LNCaP clone FGC (cell line): ENCODE measurements around the gene MXRA8.

Experiments
- DNase-seq: peaks from one replicate; pipeline ENCODE4 v3.0.0-alpha.2; 2011; ENCODE audit warnings: low read depth
- H3K4me3 ChIP-seq: 2 replicates; pipeline ENCODE4 v1.5.1; 2011; ENCODE audit warnings: mild to moderate bottlenecking, low read depth, low read length, control low read depth
- TF ChIP-seq, protein P1 (sequence below): IDR thresholded peaks from 2 replicates; pipeline ENCODE4 v1.5.1; 2012; ENCODE audit warnings: mild to moderate bottlenecking; ENCODE audit not compliant: control insufficient read depth, insufficient read depth; ENCODE audit errors: extremely low read depth

MXRA8 gene

DNA sequence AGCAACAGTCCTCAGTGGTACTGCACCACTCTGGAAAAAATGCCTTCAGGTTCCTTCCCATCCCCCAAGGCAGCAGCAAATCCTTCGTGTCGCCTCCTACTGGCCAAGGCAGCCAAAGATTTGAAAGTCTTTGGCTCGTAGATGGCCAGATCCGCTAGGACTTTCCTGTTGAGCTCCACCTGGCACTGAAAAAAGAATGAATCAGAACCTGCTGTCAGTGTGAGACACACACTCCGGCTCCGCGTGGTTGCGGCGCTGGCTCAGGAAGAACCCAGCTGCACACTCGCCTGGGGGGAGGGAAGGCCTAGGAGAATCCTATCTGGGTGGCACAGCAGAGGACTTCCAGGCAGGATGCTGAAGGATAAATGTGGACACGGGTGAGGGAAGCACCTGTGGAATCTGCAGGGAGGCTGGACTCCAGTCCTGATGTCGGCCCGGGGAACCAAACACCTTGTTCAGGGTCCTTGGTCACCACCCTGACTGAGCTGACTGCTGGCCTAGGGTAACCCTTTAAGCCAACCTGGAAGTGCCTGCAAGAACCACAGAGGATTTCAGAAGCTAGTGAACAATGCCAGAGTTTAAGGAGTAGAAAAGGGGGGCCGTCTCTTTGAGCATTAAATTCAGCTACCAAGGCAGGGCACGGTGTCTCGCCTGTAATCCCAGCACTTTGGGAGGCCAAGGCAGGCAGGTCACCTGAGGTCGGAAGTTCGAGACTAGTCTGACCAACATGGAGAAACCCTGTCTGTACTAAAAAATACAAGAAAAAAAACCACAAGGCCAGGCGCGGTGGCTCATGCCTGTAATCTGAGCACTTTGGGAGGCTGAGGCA lies 43.9 kb upstream of the MXRA8 start:
- H3K4me3 ChIP-seq: no peak overlapping the region
- peak; percentile 45 for DNase-seq

DNA sequence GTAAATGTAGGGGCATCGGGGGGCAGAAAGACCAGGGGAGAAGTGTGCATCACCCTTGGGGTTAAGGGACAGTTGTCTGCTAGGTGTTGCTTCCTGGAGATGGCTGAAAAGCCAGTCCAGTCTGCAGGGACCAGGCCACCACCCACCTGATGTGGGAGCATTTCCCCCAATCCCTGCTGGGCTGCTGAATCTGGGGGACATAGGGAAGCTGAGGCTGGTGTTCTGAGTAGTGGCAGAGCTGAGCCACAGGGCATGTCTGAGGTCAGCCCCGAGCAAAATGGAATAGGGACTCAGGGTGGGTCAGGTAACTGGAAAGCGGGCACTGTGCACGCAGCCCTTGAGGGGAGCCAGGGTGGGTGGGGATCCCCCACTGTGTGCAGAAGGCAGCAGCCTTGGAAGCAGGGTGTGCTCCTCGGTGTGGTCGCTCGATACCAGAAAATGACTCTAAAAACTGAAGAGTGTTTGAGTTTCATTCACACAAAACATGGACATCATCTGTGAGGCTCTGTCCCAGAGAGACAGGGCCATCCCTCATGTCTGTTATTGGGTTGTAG lies 43.2 kb upstream of the MXRA8 start:
- TF ChIP-seq, protein P1, sequence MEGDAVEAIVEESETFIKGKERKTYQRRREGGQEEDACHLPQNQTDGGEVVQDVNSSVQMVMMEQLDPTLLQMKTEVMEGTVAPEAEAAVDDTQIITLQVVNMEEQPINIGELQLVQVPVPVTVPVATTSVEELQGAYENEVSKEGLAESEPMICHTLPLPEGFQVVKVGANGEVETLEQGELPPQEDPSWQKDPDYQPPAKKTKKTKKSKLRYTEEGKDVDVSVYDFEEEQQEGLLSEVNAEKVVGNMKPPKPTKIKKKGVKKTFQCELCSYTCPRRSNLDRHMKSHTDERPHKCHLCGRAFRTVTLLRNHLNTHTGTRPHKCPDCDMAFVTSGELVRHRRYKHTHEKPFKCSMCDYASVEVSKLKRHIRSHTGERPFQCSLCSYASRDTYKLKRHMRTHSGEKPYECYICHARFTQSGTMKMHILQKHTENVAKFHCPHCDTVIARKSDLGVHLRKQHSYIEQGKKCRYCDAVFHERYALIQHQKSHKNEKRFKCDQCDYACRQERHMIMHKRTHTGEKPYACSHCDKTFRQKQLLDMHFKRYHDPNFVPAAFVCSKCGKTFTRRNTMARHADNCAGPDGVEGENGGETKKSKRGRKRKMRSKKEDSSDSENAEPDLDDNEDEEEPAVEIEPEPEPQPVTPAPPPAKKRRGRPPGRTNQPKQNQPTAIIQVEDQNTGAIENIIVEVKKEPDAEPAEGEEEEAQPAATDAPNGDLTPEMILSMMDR: no peak
- H3K4me3 ChIP-seq: no peak overlapping the region
- no peak for DNase-seq

More for the DNA sequence above, 43.9 kb upstream of the MXRA8 start:
- TF ChIP-seq, protein P1: peak; percentile 84

DNA sequence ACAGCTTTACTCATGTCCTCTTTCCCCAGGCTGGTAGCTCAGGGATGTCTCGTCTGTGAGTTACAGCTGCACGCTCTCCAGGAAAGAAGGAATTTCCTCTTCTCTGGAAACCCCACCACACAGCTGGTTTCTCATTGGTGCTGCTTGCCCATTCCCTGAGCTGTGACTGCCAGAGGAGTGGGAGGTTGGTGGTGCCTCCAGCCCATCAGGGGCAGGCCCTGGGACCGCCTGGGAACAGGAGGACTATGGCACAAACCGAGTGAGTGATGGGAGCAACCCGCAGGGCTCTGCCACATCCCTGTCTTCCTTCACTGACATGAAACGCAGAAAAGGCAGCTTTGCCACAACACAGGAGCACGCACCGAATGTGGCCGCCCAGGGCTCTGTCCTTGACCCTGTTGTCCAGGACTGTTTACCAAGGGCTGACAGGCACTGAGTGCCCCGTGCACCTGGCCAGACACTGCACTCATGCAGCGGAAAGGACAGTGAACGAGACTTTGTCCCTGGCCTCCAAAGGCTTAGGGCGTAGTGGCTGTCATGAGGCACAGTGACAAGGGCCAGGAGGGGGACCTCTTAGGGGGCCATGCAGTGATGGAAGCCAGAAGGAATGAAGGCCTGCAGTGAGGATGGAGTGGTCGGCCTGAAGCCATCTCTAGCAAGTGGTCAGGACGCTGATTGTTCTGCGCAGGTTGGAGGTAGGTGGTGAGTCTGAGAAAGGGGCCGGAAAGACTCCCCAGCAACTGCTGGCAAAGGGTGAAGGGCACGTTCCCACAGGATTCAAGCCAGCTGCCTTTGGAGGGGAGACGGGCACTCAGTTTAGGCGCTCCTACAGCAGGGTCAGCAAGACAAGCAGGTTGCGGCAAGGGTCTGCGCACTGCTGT lies 42.5 kb upstream of the MXRA8 start:
- peak overlapping the region; percentile 99 for H3K4me3 ChIP-seq
- no peak for DNase-seq
- TF ChIP-seq, protein P1: no peak

DNA sequence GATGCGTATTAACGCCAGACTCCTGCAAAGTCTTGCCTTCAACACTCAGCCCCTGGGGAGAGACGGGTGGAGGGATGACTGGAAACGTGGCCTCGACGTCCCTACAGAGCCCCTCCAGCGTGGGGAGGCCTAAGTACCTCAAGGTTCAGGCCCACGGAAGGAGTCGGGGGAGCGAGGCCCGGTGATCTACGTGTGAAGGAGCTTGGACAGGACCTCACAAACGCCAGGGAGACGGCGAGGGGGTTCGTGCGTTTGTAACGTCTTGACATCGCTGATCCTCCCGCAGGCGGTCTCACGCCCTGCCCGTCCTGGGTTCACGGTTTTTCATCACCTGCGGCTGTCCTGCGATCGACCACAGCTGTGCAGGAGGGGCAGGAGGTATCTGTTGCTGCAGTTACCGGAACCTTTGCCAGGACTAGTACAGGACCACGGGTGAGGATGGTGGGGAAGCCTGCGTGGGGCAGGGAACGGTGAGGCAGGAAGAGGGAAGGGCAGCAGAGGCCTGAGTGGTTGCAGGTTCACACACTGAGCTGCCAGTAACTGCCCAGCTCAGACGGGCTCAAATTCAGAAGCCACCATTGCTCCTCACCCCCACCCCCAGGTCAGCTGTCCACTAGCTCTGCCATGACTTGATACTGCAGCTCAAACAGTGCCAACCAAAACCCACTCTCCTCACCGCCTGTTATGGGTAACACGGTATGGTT lies 41.7 kb upstream of the MXRA8 start:
- H3K4me3 ChIP-seq: peak overlapping the region; percentile 99
- TF ChIP-seq, protein P1: no peak
- no peak for DNase-seq

DNA sequence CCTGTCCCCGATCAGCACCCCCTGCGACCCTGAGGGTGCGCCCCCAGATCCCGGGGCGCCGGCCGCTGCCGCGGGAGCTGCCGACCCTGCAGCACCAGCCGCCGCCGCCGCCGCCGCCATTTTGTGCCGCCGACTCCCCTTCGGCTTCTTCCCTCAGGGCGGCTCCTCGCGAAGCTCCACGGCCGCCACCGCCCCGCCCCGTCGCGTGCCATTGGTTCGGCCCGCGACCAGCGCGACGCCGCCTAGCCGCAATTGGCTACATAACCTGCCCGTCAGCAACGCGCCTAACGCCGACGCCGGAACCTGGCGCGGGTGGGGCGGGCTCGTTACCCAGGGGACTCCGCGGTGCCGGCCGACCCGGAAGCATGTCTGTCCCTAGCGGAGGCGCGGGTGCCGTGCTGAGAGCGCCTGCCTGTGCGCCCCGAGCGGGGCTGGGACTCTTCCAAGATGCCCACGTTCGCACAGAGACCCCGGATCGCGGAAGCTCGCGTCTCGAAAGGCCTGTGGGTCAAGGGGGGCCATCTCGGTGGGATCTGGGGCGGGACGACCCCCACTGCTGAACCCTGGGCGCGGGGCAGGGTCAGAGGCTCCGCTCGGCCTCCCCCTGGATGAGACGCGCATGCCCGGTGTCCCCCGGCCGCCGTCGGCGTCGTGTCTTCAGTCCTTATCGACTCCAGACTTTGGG lies 41.0 kb upstream of the MXRA8 start, which contains the start of gene CCNL2:
TSS of gene CCNL2 (minus strand) at position 149 of the 685 bp plus-strand sequence. CDS start at position 120, 29 bp downstream.
- DNase-seq: peak; percentile 92
- TF ChIP-seq, protein P1: peak; percentile 35
- peak within 1 kb of the TSS; percentile 99 for H3K4me3 ChIP-seq
